Measurements from ENCODE around the gene FOXN3.

Gene FOXN3

GRCh38 chr14:89417091-89417464 lies at the start of gene FOXN3:
Gene FOXN3, minus strand, starts transcription at chr14:89417233. Its CDS starts 4,757 bp downstream, at chr14:89412476.
- peak; percentile 92 for DNase-seq

- DNase-seq: peak; percentile 5
Measured at GRCh38 chr14:89466484-89466883, 49.5 kb upstream of the FOXN3 start.

GRCh38 chr14:89465876-89466275 lies 48.8 kb upstream of the FOXN3 start:
- no peak for DNase-seq

- DNase-seq: no peak
Measured at GRCh38 chr14:89461256-89461655, 44.2 kb upstream of the FOXN3 start.

- no peak for DNase-seq
Measured at GRCh38 chr14:89458713-89459420, 41.8 kb upstream of the FOXN3 start.

GRCh38 chr14:89457007-89457406 lies 40.0 kb upstream of the FOXN3 start:
- DNase-seq: no peak

GRCh38 chr14:89455412-89455811 lies 38.4 kb upstream of the FOXN3 start:
- no peak for DNase-seq

- DNase-seq: no peak
Measured at GRCh38 chr14:89454996-89455395, 38.0 kb upstream of the FOXN3 start.

GRCh38 chr14:89452281-89452680 lies 35.2 kb upstream of the FOXN3 start:
- DNase-seq: no peak

- DNase-seq: no peak
Measured at GRCh38 chr14:89451229-89451628, 34.2 kb upstream of the FOXN3 start.

- DNase-seq: no peak
Measured at GRCh38 chr14:89447182-89447944, 30.3 kb upstream of the FOXN3 start.

GRCh38 chr14:89445273-89445973 lies 28.4 kb upstream of the FOXN3 start:
- DNase-seq: peak; percentile 29

GRCh38 chr14:89444516-89445125 lies 27.6 kb upstream of the FOXN3 start:
- no peak for DNase-seq

- peak; percentile 17 for DNase-seq
Measured at GRCh38 chr14:89444044-89444443, 27.0 kb upstream of the FOXN3 start.

- DNase-seq: no peak
Measured at GRCh38 chr14:89443042-89443629, 26.1 kb upstream of the FOXN3 start.

- no peak for DNase-seq
Measured at GRCh38 chr14:89442280-89442679, 25.2 kb upstream of the FOXN3 start.

- no peak for DNase-seq
Measured at GRCh38 chr14:89440986-89441909, 24.2 kb upstream of the FOXN3 start.

GRCh38 chr14:89435892-89436656 lies 19.0 kb upstream of the FOXN3 start:
- DNase-seq: no peak

- no peak for DNase-seq
Measured at GRCh38 chr14:89435492-89435891, 18.5 kb upstream of the FOXN3 start.

- no peak for DNase-seq
Measured at GRCh38 chr14:89432226-89432625, 15.2 kb upstream of the FOXN3 start.
